Body of pancreas (tissue), 4 donors: ENCODE measurements around the gene SETD2. TPM values are rescaled to one million over a fixed set of nuclear protein-coding genes. Genes with fewer than 3 reads are reported as not detected.
"Not testable (repeated sequence)": the region's sequence is repeated elsewhere in the genome, so short reads cannot be mapped to it uniquely, and the experiment has no call there.

Source experiments
- ATAC-seq: fragments of 150-250 bp; one replicate; pipeline ENCODE4 v1.9.1; 2016
- DNase-seq, 4 donors: peaks; one replicate each; pipeline ENCODE4 v3.0.0-alpha.2; 2019
- H3K27ac ChIP-seq, 4 donors: fragments of 200-600 bp; sonication (generic); 1 replicate in 3 of 4; 2 replicates in 1 of 4; pipeline versions ENCODE4 v1.5.1 to v1.6.1; 2016 to 2019; ENCODE audit warnings: mild to moderate bottlenecking in 1 of 4, mixed read lengths in 1 of 4, moderate library complexity in 1 of 4
- H3K27me3 ChIP-seq, 2 donors: fragments of 200-600 bp; sonication (generic); one replicate each; pipeline ENCODE4 v1.6.0; 2016; ENCODE audit warnings: mild to moderate bottlenecking in 1 of 2
- H3K36me3 ChIP-seq, 2 donors: fragments of 200-600 bp; sonication (generic); replicated peaks in 1 of 2; 2 replicates each; pipeline ENCODE4 v1.5.1; 2016; ENCODE audit warnings: low read depth in 2 of 2; ENCODE audit not compliant: insufficient read depth in 1 of 2
- H3K4me1 ChIP-seq: fragments of 200-600 bp; sonication (generic); one replicate; pipeline ENCODE4 v1.6.0; 2016
- H3K4me3 ChIP-seq, 2 donors: fragments of 200-600 bp; sonication (generic); 1 replicate in 1 of 2; 2 replicates in 1 of 2; pipeline ENCODE4 v1.5.1; 2016 to 2019
- H3K9me3 ChIP-seq, 3 donors: fragments of 200-600 bp; sonication (generic); 1 replicate in 2 of 3; 2 replicates in 1 of 3; pipeline ENCODE4 v1.5.1; 2016
- POLR2A ChIP-seq, 3 donors: fragments of 450-650 bp; IDR thresholded peaks; one replicate each; pipeline ENCODE4 v1.6.1; 2016; ENCODE audit warnings: antibody characterized with exemption in 3 of 3, mild to moderate bottlenecking in 2 of 3
- WGBS, 2 donors: methylation state at CpG; one replicate each; pipeline ENCODE4 v1.1.5; 2017; 5-methylcytosine and 5-hydroxymethylcytosine counted together
- intact Hi-C: fragments of 100-400 bp; cut with DNase I; formaldehyde crosslinking; loops from one replicate; pipeline ENCODE4 v1.15.1; 2023
- total RNA-seq, 2 donors: library from RNA; depleted of rRNA; stranded (reverse); fragments of >200 nt; gene quantifications; one replicate each; pipeline ENCODE4 v1.1.0, GENCODE V29; 2016
- TF ChIP-seq, protein P1 (sequence below), 7 experiments: fragments of 450-650 bp in 4 of 7; fragments of 200-600 bp in 3 of 7; sonication (generic) in 3 of 7; IDR thresholded peaks; one replicate each; pipeline ENCODE4 v1.5.1; 2016 to 2019; ENCODE audit warnings: antibody characterized with exemption in 7 of 7

SETD2 gene, protein sequence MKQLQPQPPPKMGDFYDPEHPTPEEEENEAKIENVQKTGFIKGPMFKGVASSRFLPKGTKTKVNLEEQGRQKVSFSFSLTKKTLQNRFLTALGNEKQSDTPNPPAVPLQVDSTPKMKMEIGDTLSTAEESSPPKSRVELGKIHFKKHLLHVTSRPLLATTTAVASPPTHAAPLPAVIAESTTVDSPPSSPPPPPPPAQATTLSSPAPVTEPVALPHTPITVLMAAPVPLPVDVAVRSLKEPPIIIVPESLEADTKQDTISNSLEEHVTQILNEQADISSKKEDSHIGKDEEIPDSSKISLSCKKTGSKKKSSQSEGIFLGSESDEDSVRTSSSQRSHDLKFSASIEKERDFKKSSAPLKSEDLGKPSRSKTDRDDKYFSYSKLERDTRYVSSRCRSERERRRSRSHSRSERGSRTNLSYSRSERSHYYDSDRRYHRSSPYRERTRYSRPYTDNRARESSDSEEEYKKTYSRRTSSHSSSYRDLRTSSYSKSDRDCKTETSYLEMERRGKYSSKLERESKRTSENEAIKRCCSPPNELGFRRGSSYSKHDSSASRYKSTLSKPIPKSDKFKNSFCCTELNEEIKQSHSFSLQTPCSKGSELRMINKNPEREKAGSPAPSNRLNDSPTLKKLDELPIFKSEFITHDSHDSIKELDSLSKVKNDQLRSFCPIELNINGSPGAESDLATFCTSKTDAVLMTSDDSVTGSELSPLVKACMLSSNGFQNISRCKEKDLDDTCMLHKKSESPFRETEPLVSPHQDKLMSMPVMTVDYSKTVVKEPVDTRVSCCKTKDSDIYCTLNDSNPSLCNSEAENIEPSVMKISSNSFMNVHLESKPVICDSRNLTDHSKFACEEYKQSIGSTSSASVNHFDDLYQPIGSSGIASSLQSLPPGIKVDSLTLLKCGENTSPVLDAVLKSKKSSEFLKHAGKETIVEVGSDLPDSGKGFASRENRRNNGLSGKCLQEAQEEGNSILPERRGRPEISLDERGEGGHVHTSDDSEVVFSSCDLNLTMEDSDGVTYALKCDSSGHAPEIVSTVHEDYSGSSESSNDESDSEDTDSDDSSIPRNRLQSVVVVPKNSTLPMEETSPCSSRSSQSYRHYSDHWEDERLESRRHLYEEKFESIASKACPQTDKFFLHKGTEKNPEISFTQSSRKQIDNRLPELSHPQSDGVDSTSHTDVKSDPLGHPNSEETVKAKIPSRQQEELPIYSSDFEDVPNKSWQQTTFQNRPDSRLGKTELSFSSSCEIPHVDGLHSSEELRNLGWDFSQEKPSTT (N-terminal part only)
- 10 to 100 TPM; 49.5 to 70.2 TPM for total RNA-seq

DNA sequence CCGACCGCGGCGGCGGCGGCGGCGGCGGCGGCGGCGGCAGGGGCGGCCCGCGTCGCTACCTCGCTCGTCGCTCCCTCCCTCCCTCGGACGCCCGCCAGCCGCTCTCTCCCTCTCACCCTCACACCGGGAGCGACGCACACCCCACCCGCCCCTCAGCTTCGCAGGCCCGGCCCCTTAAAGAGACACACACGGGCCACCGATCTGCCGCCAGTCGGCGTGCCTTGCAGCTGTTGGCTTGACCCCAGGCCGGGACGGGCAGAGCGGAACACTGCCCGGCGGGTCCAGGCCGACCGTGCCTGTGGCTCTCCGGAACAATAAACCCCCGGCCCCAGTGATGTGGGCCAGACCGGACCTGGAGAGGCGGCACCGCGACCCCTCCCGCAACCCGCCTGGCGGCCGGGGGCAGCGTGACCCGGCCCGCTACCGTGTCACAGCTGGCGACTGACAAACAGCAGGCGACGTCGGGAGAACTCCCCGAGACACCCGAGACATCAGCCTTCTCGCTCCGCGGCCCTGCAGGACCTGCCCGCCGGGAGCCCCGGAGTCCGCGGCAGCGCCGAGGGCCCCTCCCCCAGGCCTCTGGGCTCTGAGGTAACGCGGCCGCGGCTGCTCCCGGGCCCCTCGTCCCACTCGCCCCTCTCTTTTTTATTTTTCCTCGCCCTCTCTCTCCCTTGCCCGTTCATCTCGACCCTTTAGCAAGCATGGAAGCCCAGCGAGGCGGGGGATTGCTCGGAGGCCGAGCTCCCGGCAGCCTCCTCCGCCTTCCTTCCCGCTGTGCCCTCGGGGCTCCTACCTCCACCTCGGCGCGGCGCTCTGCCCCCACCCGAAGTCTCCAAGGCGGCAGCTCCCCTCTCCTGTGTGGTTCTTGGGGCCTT, at the start of gene SETD2:
TSS of gene SETD2 (minus strand) at position 107 of the 875 bp plus-strand sequence. CDS start 189 bp downstream, outside the sequence.
- intact Hi-C loops, result no loop called here
- Histone ChIP-seq H3K27me3 (no peaks in the 10 kb centered on the region), H3K27ac (peak within 1 kb of the TSS; percentile 91 to 98 (median 95)), H3K36me3 (no peaks in the 10 kb centered on the region), H3K4me1 (peaks cover 48% of the 10 kb centered on the region), H3K4me3 (peak within 1 kb of the TSS; percentile 47 to 67), H3K9me3 (no peaks in the 10 kb centered on the region)
- TF ChIP-seq, protein P1, sequence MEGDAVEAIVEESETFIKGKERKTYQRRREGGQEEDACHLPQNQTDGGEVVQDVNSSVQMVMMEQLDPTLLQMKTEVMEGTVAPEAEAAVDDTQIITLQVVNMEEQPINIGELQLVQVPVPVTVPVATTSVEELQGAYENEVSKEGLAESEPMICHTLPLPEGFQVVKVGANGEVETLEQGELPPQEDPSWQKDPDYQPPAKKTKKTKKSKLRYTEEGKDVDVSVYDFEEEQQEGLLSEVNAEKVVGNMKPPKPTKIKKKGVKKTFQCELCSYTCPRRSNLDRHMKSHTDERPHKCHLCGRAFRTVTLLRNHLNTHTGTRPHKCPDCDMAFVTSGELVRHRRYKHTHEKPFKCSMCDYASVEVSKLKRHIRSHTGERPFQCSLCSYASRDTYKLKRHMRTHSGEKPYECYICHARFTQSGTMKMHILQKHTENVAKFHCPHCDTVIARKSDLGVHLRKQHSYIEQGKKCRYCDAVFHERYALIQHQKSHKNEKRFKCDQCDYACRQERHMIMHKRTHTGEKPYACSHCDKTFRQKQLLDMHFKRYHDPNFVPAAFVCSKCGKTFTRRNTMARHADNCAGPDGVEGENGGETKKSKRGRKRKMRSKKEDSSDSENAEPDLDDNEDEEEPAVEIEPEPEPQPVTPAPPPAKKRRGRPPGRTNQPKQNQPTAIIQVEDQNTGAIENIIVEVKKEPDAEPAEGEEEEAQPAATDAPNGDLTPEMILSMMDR (IDR thresholded peaks at IDR 0.05), result peak in 6 of 7 experiments; percentile 12 to 58 (median 50)
- TF ChIP-seq POLR2A (IDR thresholded peaks at IDR 0.05), result peak; percentile 51 to 79 (median 76)
- DNase-seq, result peak; percentile 95 to 97 (median 96)
- ATAC-seq, result peak; percentile 94
- WGBS, 2 donors, result 0 to 1% methylated on average over 24 to 84 of the region's 95 CpGs

DNA sequence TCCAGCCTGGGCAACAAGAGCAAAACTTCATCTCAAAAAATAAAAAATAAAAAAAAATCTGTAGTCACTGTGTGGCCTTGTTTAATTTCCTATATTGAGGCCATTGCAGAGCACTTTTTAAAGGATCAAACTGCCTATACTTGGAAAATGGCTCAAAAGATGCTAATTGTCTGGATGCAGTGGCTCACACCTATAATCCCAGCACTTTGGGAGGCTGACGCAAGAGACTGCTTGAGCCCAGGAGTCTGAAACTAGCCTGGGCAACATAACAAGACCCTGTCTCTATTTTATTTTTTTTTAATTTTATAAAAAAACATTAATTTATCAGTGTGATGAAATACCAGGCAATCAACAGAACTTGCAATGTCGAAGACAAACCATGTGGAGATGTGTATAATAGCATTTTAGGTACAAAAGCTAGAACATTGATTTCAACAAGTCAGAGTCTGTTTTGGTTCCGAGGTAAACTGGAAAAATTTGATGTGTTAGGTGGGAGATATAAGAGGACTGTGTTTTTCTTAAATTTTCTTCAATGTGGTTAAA, 47.0 kb upstream of the SETD2 start:
- Histone ChIP-seq H3K36me3 (no peaks in the 10 kb centered on the region), H3K4me1 (no peaks in the 10 kb centered on the region), H3K27me3 (no peaks in the 10 kb centered on the region), H3K4me3 (no peak overlapping the region), H3K27ac (no peak overlapping the region), H3K9me3 (no peaks in the 10 kb centered on the region)
- DNase-seq (no peak), ATAC-seq (no peak)
- 90 to 93% methylated on average over 3 of the region's 3 CpGs for WGBS, 2 donors
- TF ChIP-seq, protein P1 (IDR thresholded peaks at IDR 0.05), result no peak
- no peak for TF ChIP-seq POLR2A (IDR thresholded peaks at IDR 0.05)
- intact Hi-C loops, result no loop called here

DNA sequence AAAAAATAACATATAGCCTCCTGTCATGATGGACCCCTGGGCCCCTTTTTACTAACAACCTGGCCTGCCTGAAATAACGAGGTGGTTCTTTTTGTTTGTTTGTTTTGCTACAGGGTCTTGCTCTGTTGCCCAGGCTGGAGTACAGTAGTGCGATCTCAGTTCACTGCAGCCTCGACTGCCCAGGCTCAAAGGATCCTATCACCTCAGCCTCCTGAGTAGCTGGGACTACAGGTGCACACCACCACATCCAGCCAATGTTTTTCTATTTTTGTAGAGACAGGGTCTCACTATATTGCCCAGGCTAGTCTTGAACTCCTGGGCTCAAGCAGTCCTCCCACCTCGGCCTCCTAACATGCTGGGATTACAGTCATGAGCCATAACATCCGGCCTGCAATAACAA, 42.1 kb upstream of the SETD2 start:
- ATAC-seq, DNase-seq, H3K9me3 ChIP-seq, intact Hi-C loops, H3K27me3 ChIP-seq, H3K4me1 ChIP-seq, H3K36me3 ChIP-seq, H3K4me3 ChIP-seq, H3K27ac ChIP-seq: not testable (repeated sequence)
- WGBS, 2 donors, result 86 to 88% methylated on average over 5 of the region's 5 CpGs

DNA sequence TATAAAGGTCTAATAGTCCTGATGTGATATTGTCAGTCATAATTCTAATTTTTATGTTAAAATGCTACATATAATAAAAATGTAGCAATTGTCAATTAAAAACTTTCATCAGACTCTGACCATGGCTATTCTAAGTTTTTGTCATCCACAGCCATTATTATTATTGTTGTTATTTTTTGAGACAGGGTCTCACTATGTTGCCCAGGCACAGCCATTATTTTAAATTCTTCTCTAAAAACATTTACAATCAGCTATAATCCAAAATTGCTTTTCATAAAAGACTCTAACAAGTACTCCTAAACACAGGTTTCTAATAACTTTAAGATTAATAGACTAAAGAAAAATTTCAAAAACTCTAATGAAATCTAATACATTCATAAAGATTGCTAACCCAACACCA, 41.0 kb upstream of the SETD2 start:
- ATAC-seq, result no peak
- no peaks in the 10 kb centered on the region for H3K4me1 ChIP-seq
- no peak for DNase-seq
- no peaks in the 10 kb centered on the region for H3K9me3 ChIP-seq
- H3K27ac ChIP-seq, result no peak overlapping the region
- intact Hi-C loops, result no loop called here
- TF ChIP-seq POLR2A (IDR thresholded peaks at IDR 0.05), result no peak
- TF ChIP-seq, protein P1 (IDR thresholded peaks at IDR 0.05), result no peak
- no peaks in the 10 kb centered on the region for H3K27me3 ChIP-seq
- no peak overlapping the region for H3K4me3 ChIP-seq
- H3K36me3 ChIP-seq, result no peaks in the 10 kb centered on the region
